Tibial nerve (tissue), 4 donors: Measurements from ENCODE around the gene NSD1.

Source experiments
- CTCF ChIP-seq, 5 experiments: fragments of 200-600 bp in 3 of 5; fragments of 450-650 bp in 2 of 5; sonication (generic) in 3 of 5; IDR thresholded peaks; one replicate each; pipeline ENCODE4 v1.5.1; 2016 to 2019; ENCODE audit warnings: antibody characterized with exemption in 5 of 5, mild to moderate bottlenecking in 3 of 5, moderate library complexity in 2 of 5
- EP300 ChIP-seq, 2 donors: sonication (generic); formaldehyde crosslinking; IDR thresholded peaks; one replicate each; pipeline ENCODE4 v1.6.1; 2017; ENCODE audit warnings: antibody characterized with exemption in 2 of 2, mild to moderate bottlenecking in 1 of 2
- POLR2A ChIP-seq, 2 donors: fragments of 450-650 bp; IDR thresholded peaks; one replicate each; pipeline ENCODE4 v1.6.1; 2017; ENCODE audit warnings: antibody characterized with exemption in 2 of 2, mild to moderate bottlenecking in 2 of 2, moderate library complexity in 2 of 2

GRCh38 chr5:177339107-177339638 lies 205.6 kb downstream of the NSD1 start:
- TF ChIP-seq CTCF (IDR thresholded peaks at IDR 0.05) (no peak), POLR2A (IDR thresholded peaks at IDR 0.05) (no peak), EP300 (IDR thresholded peaks at IDR 0.05) (no peak)
